ENCODE measurements around the gene ANXA8. TPM values are rescaled to one million over a fixed set of nuclear protein-coding genes. Genes with fewer than 3 reads are reported as not detected.
"Not testable (repeated sequence)": the region's sequence is repeated elsewhere in the genome, so short reads cannot be mapped to it uniquely, and the experiment has no call there.

The ANXA8 gene
- total and polyA plus RNA-seq, 2 donors (not counting 1 experiment from before 2014, with no cell fraction given), result 0.08 TPM; not detected in 1

DNA sequence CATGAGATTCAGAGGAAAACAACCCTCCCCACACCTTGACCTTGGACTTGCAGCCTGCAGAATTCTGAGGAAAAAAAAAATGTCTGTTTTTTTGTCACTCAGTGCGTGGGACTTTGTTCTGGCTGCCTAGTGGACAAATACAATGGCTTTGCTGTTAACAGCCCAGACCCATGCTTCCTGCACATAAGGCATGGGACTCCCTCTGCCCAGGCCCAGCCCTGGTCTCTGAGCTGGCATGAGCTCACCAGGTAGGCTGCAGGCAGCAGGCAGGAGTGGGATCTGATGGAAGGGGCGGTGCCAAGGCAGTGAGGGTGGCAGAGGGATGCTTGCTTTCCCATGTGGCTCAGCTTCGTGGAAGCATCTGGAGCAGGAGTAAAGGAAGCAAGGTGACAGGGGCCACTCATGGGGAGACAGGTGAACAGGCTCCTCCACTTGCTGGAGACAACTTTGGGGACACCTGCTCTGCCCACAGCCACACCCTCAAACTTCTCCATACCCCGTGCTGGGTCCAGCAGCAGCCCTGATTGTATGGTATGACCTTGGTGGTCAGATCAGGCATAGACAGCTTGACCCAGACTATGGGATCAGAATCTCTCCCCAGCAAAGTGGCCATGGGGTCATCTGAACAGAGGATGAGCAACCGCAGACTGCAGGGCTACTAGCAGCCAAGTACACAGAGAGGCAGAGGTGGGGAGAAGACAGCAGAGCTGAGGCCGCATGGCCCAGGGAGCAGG is 27.0 kb downstream of the ANXA8 start:
- no peak for DNase-seq (ENCODE audit: low read depth in 2 of 2)

DNA sequence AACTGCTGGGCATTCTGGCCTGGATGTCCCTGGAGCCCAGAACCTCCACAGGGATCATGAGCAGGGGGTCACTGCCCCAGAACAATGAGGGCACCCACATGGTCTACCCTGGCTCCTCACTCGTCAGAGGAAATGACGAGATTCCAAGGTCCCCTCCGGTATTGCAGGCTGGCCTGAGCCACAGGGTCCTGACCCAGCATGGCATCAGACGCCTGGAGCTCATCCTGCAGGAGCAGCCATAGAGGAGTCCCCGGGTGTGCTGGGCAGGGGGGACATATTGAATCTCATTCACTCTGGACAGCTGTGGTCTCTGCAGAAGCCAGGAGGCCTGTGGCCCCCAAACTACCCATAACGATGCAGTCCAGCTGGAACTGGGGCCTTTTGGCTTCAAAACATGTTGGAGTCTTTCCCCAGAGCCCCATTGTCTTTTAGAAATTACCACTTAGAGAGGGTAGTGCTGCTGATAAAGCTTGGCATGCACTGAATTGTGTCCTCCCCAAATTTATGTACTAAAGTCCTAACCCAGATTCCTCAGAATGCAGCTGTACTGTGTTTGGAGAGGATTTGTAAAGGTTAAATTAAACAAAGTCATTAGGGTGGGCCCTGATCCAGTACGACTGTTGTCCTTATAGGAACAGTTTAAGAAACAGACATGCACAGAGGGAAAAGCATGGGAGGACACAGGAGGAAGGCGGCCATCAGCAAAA is 27.7 kb downstream of the ANXA8 start:
- Histone ChIP-seq H3K27ac (ENCODE audit: insufficient read depth, low read length) (no peak overlapping the region), H2AFZ (ENCODE audit: low read length) (no peak overlapping the region), H3K4me3 (replicated peaks in 1 of 4; ENCODE audit: control extremely low read depth in 1 of 4, insufficient read depth in 1 of 4, low read depth in 3 of 4, low read length in 4 of 4) (no peak overlapping the region), H3K79me2 (ENCODE audit: control insufficient read depth, insufficient read depth, low read length) (no peaks in the 10 kb centered on the region), H3K9ac (ENCODE audit: insufficient read depth, low read length) (no peak overlapping the region), H3K4me2 (ENCODE audit: extremely low read depth, insufficient read depth, low read length) (no peak overlapping the region), H3K4me1 (ENCODE audit: control insufficient read depth, extremely low read depth, insufficient read depth, low read length) (peaks cover 2% of the 10 kb centered on the region), H3K9me3 (ENCODE audit: control insufficient read depth, insufficient read depth, low read depth, low read length) (no peaks in the 10 kb centered on the region), H4K20me1 (ENCODE audit: control insufficient read depth, extremely low read depth, insufficient read depth, low read length) (no peaks in the 10 kb centered on the region), H3K36me3 (ENCODE audit: control insufficient read depth, insufficient read depth, low read length) (no peaks in the 10 kb centered on the region), H3K27me3 (ENCODE audit: control insufficient read depth, insufficient read depth, low read length) (peaks cover 6% of the 10 kb centered on the region)
- no peak for DNase-seq (ENCODE audit: low read depth in 2 of 2)
- TF ChIP-seq EZH2 (IDR thresholded peaks at IDR 0.05; ENCODE audit: low read length, missing control alignments), result no peak
- TF ChIP-seq, protein P1, sequence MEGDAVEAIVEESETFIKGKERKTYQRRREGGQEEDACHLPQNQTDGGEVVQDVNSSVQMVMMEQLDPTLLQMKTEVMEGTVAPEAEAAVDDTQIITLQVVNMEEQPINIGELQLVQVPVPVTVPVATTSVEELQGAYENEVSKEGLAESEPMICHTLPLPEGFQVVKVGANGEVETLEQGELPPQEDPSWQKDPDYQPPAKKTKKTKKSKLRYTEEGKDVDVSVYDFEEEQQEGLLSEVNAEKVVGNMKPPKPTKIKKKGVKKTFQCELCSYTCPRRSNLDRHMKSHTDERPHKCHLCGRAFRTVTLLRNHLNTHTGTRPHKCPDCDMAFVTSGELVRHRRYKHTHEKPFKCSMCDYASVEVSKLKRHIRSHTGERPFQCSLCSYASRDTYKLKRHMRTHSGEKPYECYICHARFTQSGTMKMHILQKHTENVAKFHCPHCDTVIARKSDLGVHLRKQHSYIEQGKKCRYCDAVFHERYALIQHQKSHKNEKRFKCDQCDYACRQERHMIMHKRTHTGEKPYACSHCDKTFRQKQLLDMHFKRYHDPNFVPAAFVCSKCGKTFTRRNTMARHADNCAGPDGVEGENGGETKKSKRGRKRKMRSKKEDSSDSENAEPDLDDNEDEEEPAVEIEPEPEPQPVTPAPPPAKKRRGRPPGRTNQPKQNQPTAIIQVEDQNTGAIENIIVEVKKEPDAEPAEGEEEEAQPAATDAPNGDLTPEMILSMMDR (conservative IDR thresholded peaks at IDR 0.05 in 1 of 2, IDR thresholded peaks at IDR 0.05 in 1 of 2; ENCODE audit: low read depth in 1 of 2, low read length in 2 of 2), result no peak

More for the DNA sequence above, 27.0 kb downstream of the ANXA8 start:
- Histone ChIP-seq H3K9ac (ENCODE audit: insufficient read depth, low read length) (no peak overlapping the region), H3K4me1 (ENCODE audit: control insufficient read depth, extremely low read depth, insufficient read depth, low read length) (peaks cover 2% of the 10 kb centered on the region), H3K79me2 (ENCODE audit: control insufficient read depth, insufficient read depth, low read length) (no peaks in the 10 kb centered on the region), H2AFZ (ENCODE audit: low read length) (no peak overlapping the region), H3K36me3 (ENCODE audit: control insufficient read depth, insufficient read depth, low read length) (no peaks in the 10 kb centered on the region), H3K9me3 (ENCODE audit: control insufficient read depth, insufficient read depth, low read depth, low read length) (no peaks in the 10 kb centered on the region), H3K27me3 (ENCODE audit: control insufficient read depth, insufficient read depth, low read length) (peaks cover 6% of the 10 kb centered on the region), H3K4me3 (replicated peaks in 1 of 4; ENCODE audit: control extremely low read depth in 1 of 4, insufficient read depth in 1 of 4, low read depth in 3 of 4, low read length in 4 of 4) (no peak overlapping the region), H3K4me2 (ENCODE audit: extremely low read depth, insufficient read depth, low read length) (no peak overlapping the region), H3K27ac (ENCODE audit: insufficient read depth, low read length) (no peak overlapping the region), H4K20me1 (ENCODE audit: control insufficient read depth, extremely low read depth, insufficient read depth, low read length) (no peaks in the 10 kb centered on the region)
- TF ChIP-seq EZH2 (IDR thresholded peaks at IDR 0.05; ENCODE audit: low read length, missing control alignments), result no peak

DNA sequence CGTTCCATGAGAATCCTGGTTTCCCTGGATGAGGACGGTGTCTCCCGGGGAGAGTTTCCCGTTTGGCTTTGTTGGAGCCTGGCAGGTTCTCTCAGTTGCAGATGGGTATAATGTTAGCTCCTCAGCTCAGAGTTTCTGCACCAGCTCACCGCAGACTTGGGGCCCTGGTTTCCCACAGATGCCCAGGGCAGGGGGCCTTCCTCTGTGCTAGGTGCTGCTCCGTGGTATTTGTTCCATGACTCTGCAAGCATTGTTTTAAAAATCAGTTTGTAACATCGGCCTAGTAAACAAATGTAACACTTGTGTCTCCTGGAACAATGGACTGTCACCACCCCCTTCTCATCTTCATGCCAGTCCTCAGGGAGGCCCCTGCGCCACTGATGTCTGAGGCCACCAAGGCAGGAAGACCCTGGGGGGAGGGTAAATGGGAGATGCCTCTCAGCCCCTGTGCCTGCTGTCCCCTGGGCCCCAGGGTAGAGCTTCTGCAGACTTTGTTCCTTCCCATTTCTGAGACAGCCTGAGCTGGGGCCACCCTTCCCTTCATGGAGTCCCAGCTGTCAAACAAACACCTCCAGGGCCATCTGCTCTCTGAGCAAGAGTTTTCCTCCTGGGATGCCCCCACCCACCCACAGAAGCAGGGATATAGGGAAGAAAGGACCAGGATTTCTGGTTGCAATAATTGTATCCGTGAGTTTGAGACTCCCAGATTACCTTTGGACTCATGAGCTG is 28.4 kb downstream of the ANXA8 start:
- H2AFZ ChIP-seq (ENCODE audit: low read length); H3K36me3 ChIP-seq (ENCODE audit: control insufficient read depth, insufficient read depth, low read length); H4K20me1 ChIP-seq (ENCODE audit: control insufficient read depth, extremely low read depth, insufficient read depth, low read length); H3K9me3 ChIP-seq (ENCODE audit: control insufficient read depth, insufficient read depth, low read depth, low read length); H3K27me3 ChIP-seq (ENCODE audit: control insufficient read depth, insufficient read depth, low read length); H3K27ac ChIP-seq (ENCODE audit: insufficient read depth, low read length); H3K4me1 ChIP-seq (ENCODE audit: control insufficient read depth, extremely low read depth, insufficient read depth, low read length); DNase-seq (ENCODE audit: low read depth in 2 of 2); H3K4me3 ChIP-seq (replicated peaks in 1 of 4; ENCODE audit: control extremely low read depth in 1 of 4, insufficient read depth in 1 of 4, low read depth in 3 of 4, low read length in 4 of 4); H3K79me2 ChIP-seq (ENCODE audit: control insufficient read depth, insufficient read depth, low read length); H3K9ac ChIP-seq (ENCODE audit: insufficient read depth, low read length); H3K4me2 ChIP-seq (ENCODE audit: extremely low read depth, insufficient read depth, low read length): not testable (repeated sequence)
